ENCODE measurements around the gene WWOX.

The WWOX gene

DNA sequence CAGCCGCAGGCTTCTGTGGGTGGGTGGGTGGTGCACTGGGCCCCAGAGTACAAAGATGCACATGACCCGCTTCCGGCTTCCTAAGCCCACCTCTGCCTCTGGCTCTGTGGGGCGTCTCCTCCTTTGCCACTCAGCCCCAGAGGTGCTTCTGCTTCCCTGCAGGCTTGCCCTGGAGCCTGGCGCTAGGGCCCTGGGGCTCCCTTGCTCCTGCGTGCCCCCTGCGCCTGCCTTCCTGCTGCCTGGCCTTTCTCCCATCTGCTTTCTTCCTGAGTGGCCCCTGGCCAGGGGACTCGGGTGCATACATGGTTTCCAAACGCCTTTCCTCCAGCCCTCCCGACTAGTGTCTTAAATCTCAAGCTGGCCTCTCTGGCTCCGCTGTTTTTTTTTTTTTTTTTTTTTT, 3.4 kb downstream of the WWOX start:
- DNase-seq (ENCODE audit: low read depth in 1 of 2, low spot score in 1 of 2): no peak

DNA sequence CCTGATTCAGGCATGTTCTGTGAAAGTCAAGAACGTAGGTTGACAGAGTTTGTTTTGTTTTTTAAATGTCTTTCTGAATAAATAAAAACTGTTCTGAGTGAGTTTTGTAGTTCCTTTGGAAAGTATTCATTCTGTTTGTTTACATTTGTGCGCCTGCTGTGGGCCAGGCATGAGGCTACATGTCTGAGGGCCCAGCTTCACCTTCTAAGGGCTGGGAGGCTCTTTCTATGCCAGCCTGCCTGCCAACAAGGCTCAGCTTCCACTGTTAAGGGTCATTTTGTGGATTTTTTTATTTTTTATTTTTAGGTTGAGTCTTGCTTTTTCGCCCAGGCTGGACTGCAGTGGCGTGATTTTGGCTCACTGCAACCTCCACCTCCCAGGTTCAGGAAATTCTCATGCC, 6.1 kb downstream of the WWOX start:
- no peak for DNase-seq (ENCODE audit: low read depth in 1 of 2, low spot score in 1 of 2)

DNA sequence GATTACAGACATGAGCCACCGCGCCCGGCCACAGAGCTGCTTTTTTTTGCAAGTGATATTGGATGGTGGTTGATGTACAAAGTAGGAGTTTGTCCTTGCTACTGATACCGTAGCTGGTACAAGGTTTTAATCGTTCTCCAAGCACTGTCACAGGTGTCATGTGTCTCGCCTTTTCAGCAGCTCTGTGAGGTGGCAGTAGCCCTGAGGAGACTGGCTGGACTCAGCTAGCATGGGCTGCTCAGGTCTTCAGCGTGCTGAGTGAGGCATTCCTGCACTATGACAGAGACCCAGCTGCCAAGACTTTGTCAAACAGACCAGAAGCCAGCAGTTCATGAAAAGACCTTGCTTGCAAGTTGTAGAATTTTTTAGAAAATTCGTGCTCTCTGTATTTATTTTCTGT, 7.2 kb downstream of the WWOX start:
- no peak for DNase-seq (ENCODE audit: low read depth in 1 of 2, low spot score in 1 of 2)

DNA sequence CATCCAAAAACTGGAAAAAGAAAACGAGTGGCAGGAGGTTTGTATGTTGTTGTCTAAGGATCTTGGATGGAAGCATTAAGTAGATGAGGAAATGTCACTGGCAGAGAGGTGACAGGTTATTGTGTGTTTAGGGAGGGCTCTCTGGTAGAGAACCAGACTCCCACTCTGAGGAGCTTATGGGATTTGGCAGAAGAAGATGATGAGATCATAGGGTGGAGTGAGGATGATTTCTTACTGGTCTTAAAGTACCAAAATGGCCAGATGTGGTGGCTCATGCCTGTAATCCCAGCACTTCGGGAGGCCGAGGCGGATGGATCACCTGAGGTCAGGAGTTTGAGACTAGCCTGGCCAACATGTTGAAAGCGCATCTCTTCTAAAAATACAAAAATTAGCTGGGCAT, 9.0 kb downstream of the WWOX start:
- no peak for DNase-seq (ENCODE audit: low read depth in 1 of 2, low spot score in 1 of 2)

DNA sequence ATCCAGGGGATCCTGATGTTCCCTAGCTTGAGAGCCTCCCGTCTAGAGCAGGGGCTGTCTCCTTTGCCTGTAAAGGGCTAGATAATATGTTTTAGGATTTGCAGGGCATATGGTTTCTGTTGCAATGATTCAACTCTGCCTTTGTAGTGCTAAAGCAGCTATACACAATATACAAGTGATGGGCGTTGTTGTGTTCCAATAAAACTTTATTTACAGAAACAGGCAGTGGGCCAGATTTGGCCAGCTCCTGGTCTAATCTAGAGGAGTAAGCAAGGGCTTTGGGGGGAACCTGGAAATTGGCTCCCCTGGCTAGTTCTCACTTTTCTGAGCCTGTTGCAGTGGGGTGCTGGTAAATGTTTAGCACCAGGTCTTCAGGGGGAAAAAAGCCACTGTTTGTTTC, 13.8 kb downstream of the WWOX start:
- DNase-seq (ENCODE audit: low read depth in 1 of 2, low spot score in 1 of 2): no peak

DNA sequence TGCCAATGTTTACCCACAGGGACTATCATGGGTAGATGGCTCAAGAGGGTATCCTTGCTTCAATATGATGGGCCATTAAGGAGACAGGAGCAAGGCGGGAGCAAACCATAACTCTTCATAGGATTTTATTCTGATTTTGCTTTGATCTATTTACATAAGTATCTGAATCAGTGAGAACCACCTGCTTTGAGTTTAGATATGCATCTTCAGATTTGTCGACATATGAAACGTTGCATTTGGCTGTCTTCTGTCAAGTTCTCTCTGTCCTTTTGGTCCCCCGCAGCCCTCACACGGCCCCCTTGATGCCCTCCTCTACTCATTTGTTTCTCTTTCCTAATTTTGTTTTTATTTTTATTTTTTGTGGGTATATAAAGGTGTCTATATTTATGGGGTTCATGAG, 16.2 kb downstream of the WWOX start:
- no peak for DNase-seq (ENCODE audit: low read depth in 1 of 2, low spot score in 1 of 2)

DNA sequence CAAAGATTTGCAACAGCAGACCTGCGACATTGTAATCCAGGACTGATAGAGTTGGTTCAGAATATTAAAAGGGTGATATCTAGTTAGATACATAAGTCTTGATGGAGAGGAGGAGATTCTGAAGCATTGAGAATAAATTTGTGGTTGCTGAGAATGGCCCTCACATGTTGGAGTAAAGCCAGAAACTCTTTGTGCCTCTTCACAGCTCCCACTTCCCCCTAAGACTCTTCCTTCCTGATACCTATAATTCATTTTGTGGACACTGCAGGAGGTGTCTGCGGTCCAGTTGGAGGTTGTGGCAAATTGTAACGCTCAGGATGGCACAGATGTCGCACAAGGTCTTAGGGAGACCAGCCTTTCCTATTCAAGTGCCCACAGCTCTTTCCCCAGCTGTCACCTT, 17.5 kb downstream of the WWOX start:
- no peak for DNase-seq (ENCODE audit: low read depth in 1 of 2, low spot score in 1 of 2)

DNA sequence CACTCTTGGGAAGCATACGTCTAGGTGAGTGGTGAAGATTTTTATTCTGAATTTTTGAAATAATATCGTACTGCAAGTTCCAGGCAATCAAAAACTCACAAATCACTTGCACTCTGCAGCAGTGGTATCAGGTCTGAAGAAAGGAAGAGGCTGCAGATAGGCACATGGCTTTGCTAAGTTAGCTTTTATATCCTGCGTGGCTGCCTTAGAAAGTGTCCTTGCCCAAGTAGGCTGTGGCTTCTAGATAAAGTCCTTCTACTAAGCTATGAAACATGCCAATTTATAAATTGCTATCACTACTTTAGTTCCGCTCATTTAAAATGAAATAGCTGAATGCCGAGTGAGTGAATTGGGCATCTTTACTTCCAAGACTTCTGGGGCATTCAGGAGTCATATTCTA, 17.9 kb downstream of the WWOX start:
- no peak for DNase-seq (ENCODE audit: low read depth in 1 of 2, low spot score in 1 of 2)

DNA sequence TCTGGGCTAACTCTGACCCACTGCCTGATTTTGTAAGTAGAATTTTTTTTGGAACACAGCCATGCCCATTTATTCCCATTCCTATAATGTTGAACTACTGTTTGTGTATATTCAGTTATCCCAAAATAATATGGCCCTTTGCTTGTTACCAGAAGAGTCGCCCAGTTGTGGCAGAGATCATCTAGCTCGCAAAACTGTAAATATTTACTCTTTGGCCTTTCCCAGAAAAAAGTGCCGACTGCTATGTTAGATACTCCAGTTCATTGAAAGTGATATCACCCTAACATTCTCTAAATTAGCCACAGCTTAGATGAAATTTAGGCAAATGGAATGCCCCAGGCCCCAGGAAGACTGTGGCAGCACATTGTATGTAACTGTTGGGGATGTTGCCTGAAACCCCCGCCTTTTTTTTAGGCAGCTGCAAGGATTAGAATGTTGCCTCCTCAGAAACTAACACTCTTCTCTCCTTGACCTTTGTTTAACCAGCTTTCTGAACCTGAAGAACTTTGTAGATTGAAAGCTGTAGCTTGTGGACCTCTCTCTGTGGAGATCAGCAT, 19.1 kb downstream of the WWOX start:
- DNase-seq (ENCODE audit: low read depth in 1 of 2, low spot score in 1 of 2): no peak

DNA sequence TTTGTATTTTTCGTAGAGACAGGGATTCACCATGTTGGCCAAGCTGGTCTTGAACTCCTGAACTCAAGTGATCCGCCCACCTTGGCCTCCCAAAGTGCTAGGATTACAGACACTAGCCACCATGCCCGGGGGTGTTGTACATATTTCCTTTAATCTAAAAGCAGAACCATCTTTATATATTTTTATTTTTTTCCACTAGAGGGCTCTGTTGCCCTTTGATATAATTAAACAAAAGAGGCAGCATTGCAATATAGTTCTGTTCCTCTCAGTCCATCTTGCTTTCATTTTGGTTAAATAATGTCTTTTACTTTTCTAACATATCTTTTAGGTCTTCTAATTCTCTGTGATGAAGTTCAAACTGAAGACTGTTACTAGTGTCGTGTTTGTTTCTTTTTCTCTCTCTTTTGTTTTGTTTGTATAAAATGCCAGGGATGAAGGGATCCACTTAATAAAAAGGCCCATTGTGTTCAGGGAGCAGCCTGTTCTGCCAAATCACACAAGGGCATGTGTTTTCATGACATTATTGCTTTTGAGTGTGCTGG, 23.4 kb downstream of the WWOX start:
- DNase-seq (ENCODE audit: low read depth in 1 of 2, low spot score in 1 of 2): no peak

DNA sequence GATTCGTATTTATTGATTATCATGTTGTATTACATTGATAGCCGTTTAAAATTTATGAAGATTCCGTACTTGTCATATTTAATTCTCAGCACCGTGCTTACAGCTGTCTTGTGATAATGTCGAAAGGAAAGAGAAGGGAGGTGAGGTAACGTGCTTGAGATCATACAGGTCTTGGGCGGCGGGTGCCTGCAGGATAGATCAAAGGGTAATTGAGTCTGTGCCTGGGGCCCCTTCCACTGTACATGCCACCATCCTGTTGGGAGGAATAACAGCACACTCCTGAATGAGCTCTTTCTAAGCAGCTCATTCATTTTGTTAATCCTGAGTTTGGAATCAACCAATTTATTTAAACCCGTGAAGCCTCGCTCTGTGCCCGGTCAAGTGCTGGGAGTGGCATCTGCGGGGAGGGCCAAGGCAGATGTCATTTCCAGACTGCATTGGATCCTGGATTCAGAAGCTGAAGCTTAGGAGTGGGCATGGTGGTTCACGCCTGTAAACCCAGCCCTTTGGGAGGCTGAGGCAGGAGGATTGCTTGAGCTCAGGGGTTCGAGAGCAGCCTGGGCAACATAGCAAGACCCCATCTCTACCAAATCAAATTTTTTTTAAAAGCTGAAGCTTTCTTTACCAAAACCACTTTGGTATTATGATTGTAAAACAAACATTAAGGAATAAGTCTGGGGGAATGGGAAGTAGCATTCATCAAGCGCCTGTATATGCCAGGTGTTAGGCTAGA, 25.8 kb downstream of the WWOX start:
- DNase-seq (ENCODE audit: low read depth in 1 of 2, low spot score in 1 of 2): no peak

DNA sequence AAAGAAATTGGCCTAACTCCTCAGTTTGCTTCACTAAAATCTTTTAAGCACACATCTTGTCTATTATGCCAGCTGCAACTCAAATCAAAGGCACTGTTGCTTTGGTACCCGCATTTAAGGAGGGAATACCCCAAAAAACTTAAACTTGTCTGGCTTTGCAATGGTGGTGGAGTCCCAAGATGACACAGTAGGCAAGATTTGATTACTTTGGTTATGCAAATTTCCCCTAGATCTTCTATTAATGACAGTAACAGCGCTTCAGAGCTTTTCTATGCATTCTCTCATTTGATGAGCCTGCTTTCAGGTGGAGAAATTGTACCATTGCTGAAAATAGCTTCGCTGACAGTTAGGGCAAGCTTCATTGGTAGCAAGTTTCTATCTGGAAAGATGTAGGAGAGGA, 27.2 kb downstream of the WWOX start:
- DNase-seq (ENCODE audit: low read depth in 1 of 2, low spot score in 1 of 2): no peak

DNA sequence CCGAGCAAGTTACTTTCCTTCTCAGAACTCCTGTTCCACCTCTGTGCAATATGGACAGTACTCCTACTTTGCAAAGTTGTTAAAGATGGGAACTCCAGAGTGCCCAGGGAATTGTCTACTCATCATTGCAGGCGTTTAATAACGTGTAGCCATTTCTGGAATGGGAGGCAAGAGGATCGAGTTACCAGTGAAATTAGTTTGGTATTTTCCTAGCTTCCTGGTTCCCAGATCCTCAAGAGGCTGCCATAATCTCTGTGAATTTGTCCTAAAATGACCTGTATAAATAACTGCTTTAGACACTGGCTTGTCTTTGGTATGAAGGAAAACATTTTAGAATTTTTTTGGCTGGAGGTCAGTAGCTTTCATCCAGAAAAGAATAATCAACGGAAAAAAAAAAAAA, 27.7 kb downstream of the WWOX start:
- DNase-seq (ENCODE audit: low read depth in 1 of 2, low spot score in 1 of 2): no peak

DNA sequence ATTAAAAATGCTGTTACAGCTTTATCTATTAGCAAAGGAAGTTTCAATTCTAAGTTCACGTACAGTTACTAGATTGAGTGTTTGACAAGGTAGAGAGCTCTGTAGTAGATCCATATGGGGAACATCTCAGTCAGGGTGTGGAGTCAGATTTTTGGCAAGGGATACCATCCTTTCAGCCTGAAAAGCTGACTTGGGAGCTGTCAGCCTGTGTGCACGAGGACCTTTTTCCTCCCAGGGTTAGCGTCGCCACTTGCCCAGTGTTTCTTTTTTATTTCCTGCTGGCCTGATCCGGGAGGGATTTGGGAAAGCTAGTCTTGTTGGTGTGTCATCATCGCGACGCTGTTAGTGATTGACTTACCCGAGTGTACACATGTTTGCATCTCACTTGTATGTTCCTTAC, 29.5 kb downstream of the WWOX start:
- no peak for DNase-seq (ENCODE audit: low read depth in 1 of 2, low spot score in 1 of 2)

DNA sequence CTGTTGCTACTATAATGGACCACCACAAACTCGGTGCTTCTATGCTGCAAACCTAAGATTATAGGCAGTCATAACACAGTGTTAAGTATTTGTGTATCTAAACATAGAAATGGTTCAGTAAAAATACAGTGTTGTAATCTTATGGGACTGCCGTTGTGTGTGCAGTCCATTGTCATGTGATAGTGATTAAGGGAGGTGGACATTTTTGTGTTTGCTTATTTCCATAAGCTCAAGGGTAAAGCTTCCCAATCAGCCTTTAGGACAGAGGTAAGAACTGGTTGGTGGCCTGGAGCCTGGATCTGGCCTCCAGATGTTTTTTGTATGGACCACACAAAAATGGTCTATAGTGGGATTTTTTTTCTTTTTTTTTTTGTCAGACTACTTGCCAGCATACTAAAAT, 29.9 kb downstream of the WWOX start:
- DNase-seq (ENCODE audit: low read depth in 1 of 2, low spot score in 1 of 2): no peak

DNA sequence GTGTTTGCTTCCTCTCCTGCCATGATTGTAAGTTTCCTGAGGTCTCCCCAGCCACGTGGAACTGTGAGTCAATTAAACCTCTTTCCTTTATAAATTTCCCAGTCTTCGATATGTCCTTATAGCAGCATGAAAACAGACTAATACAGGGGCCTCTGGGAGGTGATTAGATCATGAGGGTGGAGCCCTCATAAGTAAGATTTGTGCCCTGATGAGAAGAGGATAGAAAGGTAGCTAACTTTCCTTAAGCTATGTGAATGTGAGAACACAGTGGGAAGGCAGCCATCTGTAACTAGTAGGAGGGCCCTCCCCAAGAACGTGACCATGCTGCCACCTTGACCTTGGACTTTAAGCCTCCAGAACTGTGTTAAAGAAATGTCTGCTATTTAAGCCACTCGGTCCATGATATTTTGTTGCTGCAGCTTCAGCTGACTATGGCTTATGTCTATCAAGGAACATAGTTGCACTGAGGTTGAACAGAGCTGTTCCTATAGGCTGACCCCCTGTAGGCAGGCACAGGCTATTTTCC, 30.7 kb downstream of the WWOX start:
- DNase-seq (ENCODE audit: low read depth in 1 of 2, low spot score in 1 of 2): no peak

DNA sequence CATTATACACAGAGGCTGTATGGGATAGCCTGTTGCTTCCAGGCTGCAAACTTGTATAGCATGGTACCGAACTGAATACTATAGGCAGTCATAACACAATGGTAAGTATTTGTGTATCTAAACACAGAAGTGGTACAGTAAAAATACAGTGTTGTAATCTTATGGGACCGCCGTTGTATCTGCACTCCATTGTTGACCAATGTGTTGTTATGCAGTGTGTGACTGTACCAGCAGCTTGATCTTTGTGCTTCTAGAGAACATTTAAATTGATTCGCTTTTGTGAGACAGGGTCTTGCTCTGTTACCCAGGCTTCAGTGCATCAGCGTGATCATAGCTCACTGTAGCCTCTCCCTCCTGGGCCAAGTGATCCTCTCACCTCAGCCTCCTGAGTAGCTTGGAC, 31.5 kb downstream of the WWOX start:
- DNase-seq (ENCODE audit: low read depth in 1 of 2, low spot score in 1 of 2): no peak

DNA sequence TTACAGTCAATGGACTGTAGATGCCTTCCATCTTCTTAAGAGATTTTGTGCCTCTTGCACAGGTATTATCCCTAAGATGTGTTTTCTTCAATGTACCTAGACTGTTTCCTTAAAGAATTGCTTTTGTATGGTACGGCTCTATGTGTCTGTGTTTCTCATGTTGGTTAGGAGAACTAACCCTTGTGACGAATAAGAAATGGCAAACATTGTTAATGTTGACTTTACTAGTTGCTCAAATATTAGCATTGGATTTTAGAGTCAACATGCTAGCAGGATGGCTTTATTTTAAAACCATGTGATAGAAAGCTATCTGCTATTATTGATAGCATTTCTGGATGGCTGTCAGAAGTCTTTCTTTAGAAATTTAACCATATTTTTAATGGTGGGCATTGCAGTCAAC, 34.5 kb downstream of the WWOX start:
- no peak for DNase-seq (ENCODE audit: low read depth in 1 of 2, low spot score in 1 of 2)

DNA sequence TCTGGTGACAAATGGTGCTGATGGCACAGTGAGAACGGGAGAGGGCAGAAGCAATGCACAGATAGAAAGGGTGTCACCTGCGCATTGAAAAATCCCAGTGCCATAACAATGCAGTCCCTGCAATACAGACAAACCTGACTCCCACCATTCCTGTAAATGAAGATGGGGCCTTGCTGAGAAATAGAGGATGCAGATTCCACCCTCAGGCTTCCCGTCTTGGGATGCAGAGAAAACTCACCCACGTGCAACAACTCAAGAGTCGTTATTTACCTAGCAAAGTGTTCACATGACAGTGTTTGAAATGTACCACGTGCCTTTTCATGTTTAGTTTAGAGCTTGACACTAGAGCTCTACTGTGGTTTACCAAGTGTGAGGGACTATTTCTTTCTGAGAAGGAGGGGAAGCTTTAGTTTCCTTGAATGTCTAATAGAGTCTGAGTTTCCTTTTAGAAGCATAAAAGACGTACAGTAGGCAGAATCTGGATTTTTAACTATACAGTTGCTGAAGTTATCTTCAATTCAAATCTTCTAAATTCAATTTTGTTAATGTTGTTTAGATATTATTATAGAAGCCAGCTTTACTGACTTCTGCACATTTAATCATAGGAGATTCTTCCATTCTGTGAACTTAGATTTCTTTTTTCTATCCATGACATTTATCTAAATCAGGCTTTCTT, 35.6 kb downstream of the WWOX start:
- no peak for DNase-seq (ENCODE audit: low read depth in 1 of 2, low spot score in 1 of 2)

DNA sequence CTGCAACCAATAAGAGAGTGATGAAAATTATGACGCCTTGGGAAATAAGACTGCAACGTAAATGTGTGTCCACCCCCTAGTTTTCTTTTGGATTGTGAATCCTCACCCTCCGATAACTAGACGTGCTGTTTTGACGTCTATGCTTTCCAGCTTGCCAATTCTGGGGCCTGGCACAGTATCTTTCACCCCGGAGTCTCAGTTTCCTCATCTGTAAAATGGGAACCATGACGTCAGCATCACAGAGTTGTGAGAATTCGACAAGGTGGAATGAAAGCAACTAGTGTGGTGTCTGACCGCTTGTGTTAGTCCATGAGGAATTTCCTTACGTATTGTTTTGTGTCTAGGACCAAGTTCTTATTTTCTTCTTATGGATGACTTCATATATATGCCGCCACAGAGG, 37.7 kb downstream of the WWOX start:
- no peak for DNase-seq (ENCODE audit: low read depth in 1 of 2, low spot score in 1 of 2)

DNA sequence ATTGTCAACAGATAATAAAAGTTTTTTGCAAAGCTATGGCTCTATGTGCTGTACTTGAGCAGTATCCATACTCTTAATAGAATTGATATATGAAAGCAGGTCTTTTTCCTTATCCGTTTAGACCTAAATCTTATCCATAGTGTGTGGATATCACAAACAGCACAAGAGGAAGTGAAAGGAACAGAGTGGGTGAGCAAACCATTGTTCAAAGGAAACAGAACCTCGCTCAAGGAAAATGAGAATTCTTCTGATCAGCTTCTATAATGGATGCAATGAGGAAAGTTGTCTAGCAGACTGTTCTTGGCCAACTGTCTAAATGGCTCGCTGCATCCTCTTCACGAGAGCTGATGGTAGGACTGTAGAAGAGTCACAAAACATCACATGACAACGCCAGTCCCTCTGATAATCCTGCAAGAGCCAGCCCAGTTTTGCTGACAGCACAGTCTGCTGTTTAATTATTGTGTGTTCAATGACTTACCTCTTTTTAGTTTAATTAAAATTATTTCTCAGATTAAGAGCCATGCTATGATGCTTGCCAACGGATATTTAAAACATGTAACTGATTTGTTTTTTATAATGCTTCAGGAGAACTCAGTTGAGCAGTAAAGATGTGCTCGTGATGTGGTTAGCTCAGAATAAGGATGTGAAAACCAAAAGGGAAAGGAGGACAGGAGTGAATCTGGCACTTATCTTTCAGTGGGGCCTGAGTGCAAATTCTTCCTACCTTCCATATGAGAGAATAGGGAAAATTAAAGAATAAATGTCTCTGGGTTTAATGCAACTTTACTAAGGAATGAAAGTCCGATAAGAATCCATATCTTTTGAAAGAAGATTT, 38.5 kb downstream of the WWOX start:
- no peak for DNase-seq (ENCODE audit: low read depth in 1 of 2, low spot score in 1 of 2)

Data from activated T-helper 1 cell treated with anti-CD3 and anti-CD28 coated beads, Interleukin-2, amount 50 U/mL, for 16 hours (primary cell).